Measurements from ENCODE around the gene MSH3.

The MSH3 gene

DNA sequence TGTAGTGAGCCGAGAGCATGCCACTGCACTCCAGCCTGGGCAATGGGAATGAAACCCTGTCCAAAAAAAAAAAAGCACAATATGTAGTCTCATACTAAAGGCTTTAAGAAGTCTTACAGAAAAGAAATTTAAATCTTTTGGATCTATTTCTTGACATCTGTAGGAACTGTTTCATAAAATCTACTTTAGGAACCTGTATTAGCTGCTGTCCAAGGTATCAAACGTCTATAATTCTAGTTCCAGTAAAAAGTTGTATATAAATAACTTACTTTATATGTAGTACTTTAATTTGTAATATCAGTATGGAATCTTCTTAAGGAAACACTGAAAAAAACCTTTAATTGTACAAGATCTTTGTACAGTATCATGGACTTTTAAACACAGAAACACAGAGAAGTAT is 199.0 kb downstream of the MSH3 start:
- peaks cover 39% of the 10 kb centered on the region for H3K9me3 Mint-ChIP-seq
- TF ChIP-seq, protein P1, sequence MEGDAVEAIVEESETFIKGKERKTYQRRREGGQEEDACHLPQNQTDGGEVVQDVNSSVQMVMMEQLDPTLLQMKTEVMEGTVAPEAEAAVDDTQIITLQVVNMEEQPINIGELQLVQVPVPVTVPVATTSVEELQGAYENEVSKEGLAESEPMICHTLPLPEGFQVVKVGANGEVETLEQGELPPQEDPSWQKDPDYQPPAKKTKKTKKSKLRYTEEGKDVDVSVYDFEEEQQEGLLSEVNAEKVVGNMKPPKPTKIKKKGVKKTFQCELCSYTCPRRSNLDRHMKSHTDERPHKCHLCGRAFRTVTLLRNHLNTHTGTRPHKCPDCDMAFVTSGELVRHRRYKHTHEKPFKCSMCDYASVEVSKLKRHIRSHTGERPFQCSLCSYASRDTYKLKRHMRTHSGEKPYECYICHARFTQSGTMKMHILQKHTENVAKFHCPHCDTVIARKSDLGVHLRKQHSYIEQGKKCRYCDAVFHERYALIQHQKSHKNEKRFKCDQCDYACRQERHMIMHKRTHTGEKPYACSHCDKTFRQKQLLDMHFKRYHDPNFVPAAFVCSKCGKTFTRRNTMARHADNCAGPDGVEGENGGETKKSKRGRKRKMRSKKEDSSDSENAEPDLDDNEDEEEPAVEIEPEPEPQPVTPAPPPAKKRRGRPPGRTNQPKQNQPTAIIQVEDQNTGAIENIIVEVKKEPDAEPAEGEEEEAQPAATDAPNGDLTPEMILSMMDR (IDR thresholded peaks at IDR 0.05) = no peak
- H3K27ac Mint-ChIP-seq = no peak overlapping the region
- no peaks in the 10 kb centered on the region for H3K4me1 Mint-ChIP-seq
- peaks cover 76% of the 10 kb centered on the region for H3K36me3 Mint-ChIP-seq (ENCODE audit: low read depth)
- no peak for DNase-seq
- peaks cover 4% of the 10 kb centered on the region for H3K27me3 Mint-ChIP-seq (ENCODE audit: low read depth, poor library complexity)
- no peak overlapping the region for H3K4me3 Mint-ChIP-seq

DNA sequence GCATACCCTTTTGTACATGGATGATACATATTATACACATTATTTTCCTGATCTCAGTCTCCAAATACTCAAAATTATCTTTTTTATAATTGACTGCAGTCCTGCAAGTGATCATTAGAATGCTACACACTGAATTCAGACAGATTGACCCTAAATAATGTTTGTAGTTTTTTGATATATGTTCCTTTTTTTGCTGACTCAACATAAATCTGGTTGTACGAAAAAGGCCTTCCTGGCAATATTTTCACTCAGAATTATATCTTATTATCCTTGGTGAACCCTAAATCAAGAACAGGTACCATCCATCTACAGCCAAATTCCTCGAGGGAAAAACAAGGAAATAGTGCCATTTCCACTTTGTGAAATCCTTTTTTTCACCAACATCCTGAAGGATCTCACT is 200.1 kb downstream of the MSH3 start:
- Mint-ChIP-seq H3K4me3 (no peak overlapping the region), H3K9me3 (peaks cover 31% of the 10 kb centered on the region), H3K4me1 (no peaks in the 10 kb centered on the region), H3K27ac (no peak overlapping the region), H3K27me3 (ENCODE audit: low read depth, poor library complexity) (peaks cover 4% of the 10 kb centered on the region), H3K36me3 (ENCODE audit: low read depth) (peaks cover 70% of the 10 kb centered on the region)
- TF ChIP-seq, protein P1 (IDR thresholded peaks at IDR 0.05) = no peak
- no peak for DNase-seq

DNA sequence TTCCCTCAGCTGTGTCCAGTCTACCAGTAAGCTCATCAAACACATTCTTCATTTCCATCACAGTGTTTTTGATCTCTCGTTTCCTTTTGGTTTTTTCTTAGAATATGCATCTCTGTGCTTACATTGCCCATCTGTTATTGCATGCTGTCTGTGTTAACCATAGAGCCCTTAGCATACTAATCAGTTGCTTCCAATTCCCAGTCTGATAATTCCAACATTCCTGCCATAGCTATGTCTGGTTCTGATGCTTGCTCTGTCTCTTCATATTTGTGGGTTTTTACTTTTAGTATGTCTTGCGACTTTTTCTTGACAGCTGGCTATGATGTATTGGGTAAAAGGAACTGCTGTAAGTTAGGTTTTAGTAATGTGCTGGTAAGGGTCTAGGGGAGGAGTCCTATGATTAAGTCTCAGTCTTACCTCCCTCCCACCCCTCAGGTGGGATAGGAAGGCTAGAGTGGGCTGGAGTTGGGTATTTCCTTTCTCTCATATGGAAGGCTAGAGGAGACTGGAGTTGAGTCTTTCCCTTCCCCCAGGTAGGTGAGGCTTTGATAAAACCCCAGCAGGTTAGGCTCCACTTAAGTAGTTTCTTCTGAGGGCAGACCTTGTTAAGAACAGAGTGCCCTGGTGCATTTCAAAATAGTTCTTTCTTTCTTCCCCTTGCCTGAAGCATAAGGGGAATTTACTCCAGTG is 206.6 kb downstream of the MSH3 start:
- H3K27me3 Mint-ChIP-seq (ENCODE audit: low read depth, poor library complexity) = no peaks in the 10 kb centered on the region
- DNase-seq = no peak
- no peaks in the 10 kb centered on the region for H3K4me1 Mint-ChIP-seq
- no peak overlapping the region for H3K27ac Mint-ChIP-seq
- TF ChIP-seq, protein P1 (IDR thresholded peaks at IDR 0.05) = no peak
- H3K4me3 Mint-ChIP-seq = no peak overlapping the region
- peaks cover 11% of the 10 kb centered on the region for H3K9me3 Mint-ChIP-seq
- peaks cover 46% of the 10 kb centered on the region for H3K36me3 Mint-ChIP-seq (ENCODE audit: low read depth)

DNA sequence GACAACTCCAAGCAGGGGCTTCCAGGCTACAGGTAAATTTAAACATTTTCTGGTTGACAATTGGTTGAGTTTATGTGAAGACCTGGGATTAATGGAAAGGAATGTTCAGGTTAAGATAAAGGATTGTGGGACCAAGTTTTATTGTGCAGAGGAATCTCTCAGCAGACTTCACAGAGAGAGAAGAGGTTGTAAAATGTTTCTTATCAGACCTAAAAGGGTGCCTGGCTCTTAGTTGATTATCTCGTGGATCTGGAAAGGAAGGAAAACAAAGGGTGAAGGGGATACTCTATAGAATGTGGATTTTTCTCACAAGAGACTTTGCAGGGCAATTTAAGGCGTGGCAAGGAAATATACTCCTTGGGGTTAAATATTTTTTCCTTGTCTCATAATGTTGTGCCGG is 209.3 kb downstream of the MSH3 start:
- H3K4me3 Mint-ChIP-seq = no peak overlapping the region
- TF ChIP-seq, protein P1 (IDR thresholded peaks at IDR 0.05) = no peak

DNA sequence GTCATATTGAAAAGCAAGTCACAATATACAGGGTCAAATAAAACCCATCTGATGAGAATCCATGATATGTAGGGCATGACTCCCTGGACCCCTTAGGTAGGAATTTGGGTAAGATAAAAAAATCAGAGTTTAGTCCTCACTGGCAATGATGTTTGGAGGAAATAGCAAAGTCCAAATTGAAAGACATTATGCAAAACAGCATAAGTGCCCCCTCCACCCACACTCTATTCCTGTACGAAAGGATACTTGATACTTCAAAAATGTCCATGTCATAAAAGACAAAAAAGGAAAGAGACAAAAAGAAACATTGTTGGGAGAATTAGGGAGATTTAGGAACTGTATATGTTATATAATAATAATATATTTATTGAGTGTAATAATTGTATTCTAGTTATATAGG is 209.7 kb downstream of the MSH3 start:
- H3K4me3 Mint-ChIP-seq = no peak overlapping the region
- H3K9me3 Mint-ChIP-seq = no peaks in the 10 kb centered on the region
- no peaks in the 10 kb centered on the region for H3K4me1 Mint-ChIP-seq
- peak overlapping the region; percentile 12 for H3K27ac Mint-ChIP-seq
- no peaks in the 10 kb centered on the region for H3K27me3 Mint-ChIP-seq (ENCODE audit: low read depth, poor library complexity)
- peaks cover 36% of the 10 kb centered on the region for H3K36me3 Mint-ChIP-seq (ENCODE audit: low read depth)
- TF ChIP-seq, protein P1 (IDR thresholded peaks at IDR 0.05) = no peak
- no peak for DNase-seq

More for the DNA sequence above, 209.3 kb downstream of the MSH3 start:
- Mint-ChIP-seq H3K9me3 (no peaks in the 10 kb centered on the region), H3K36me3 (ENCODE audit: low read depth) (peaks cover 38% of the 10 kb centered on the region), H3K27ac (peak overlapping the region; percentile 12), H3K4me1 (no peaks in the 10 kb centered on the region), H3K27me3 (ENCODE audit: low read depth, poor library complexity) (no peaks in the 10 kb centered on the region)
- no peak for DNase-seq
